ENCODE measurements around the gene KRTAP1-4.
"Not testable (repeated sequence)": the region's sequence is repeated elsewhere in the genome, so short reads cannot be mapped to it uniquely, and the experiment has no call there.

KRTAP1-4 gene

GRCh38 chr17:41061964-41062363 lies 32.0 kb upstream of the KRTAP1-4 start:
- Histone ChIP-seq H3K27ac (ENCODE audit: low read depth, low read length) (no peak overlapping the region), H3K9me3 (ENCODE audit: control insufficient read depth, insufficient read depth, low read length) (no peaks in the 10 kb centered on the region), H3K4me3 (ENCODE audit: low read length) (no peak overlapping the region), H3K9me2 (replicated peaks; ENCODE audit: control insufficient read depth, low read length) (no peaks in the 10 kb centered on the region), H3K27me3 (ENCODE audit: control insufficient read depth, low read length) (no peaks in the 10 kb centered on the region), H3K4me2 (ENCODE audit: low read length) (no peak overlapping the region), H4K20me1 (ENCODE audit: control insufficient read depth, insufficient read depth, low read depth, low read length) (no peaks in the 10 kb centered on the region), H3K4me1 (ENCODE audit: control insufficient read depth, low read length) (no peaks in the 10 kb centered on the region), H3F3A (ENCODE audit: control insufficient read depth, insufficient read depth) (no peaks in the 10 kb centered on the region), H3K36me3 (ENCODE audit: control insufficient read depth, low read length) (no peaks in the 10 kb centered on the region), H3K79me2 (ENCODE audit: control insufficient read depth, low read length) (no peaks in the 10 kb centered on the region)
- TF ChIP-seq CTCF (IDR thresholded peaks at IDR 0.05; ENCODE audit: low read depth, low read length, poor library complexity, severe bottlenecking): no peak
- no peak for TF ChIP-seq EZH2phosphoT487 (IDR thresholded peaks at IDR 0.05; ENCODE audit: borderline replicate concordance, low read length)

DNA sequence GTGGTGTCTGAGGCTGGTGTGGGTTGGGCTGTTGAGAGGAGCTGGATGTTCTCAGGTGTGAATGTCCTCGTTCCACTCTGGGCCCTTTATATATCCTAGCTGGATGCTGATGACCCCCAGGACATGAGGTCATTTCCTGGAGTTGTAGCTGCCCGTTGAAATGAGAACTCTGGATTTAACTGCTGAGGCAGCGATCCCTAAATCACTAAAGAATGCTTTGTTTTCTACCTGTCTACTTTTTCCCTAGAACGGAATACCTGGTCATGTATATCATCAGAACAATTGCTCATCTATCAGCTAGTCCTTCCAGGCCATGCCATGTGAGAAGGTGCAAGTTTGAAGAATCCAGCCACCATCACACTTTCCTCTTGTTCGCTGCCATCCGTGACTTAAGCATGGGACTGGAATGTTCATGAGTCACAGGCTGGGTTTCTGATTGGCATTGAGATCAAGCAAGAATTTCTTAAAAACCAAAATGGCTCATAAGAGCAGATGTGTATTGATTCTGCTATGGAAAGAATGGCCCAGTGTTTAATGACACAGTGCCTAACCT lies 30.1 kb upstream of the KRTAP1-4 start, which contains the start of gene KRTAP2-3:
TSS of gene KRTAP2-3 (minus strand) at position 63 of the 553 bp plus-strand sequence. CDS start 64 bp downstream, outside the sequence.
- H3K79me2 ChIP-seq (ENCODE audit: control insufficient read depth, low read length): no peaks in the 10 kb centered on the region
- no peaks in the 10 kb centered on the region for H3K9me3 ChIP-seq (ENCODE audit: control insufficient read depth, insufficient read depth, low read length)
- H3K4me1 ChIP-seq (ENCODE audit: control insufficient read depth, low read length): no peaks in the 10 kb centered on the region
- no peaks in the 10 kb centered on the region for H4K20me1 ChIP-seq (ENCODE audit: control insufficient read depth, insufficient read depth, low read depth, low read length)
- H3K36me3 ChIP-seq (ENCODE audit: control insufficient read depth, low read length): no peaks in the 10 kb centered on the region
- no peaks in the 10 kb centered on the region for H3K9me2 ChIP-seq (replicated peaks; ENCODE audit: control insufficient read depth, low read length)
- H3F3A ChIP-seq (ENCODE audit: control insufficient read depth, insufficient read depth): no peaks in the 10 kb centered on the region
- TF ChIP-seq CTCF (IDR thresholded peaks at IDR 0.05; ENCODE audit: low read depth, low read length, poor library complexity, severe bottlenecking) (no peak), EZH2phosphoT487 (IDR thresholded peaks at IDR 0.05; ENCODE audit: borderline replicate concordance, low read length) (no peak)
- no peak within 1 kb of the TSS for H3K27ac ChIP-seq (ENCODE audit: low read depth, low read length)
- H3K4me3 ChIP-seq (ENCODE audit: low read length): no peak within 1 kb of the TSS
- no peak within 1 kb of the TSS for H3K4me2 ChIP-seq (ENCODE audit: low read length)
- H3K27me3 ChIP-seq (ENCODE audit: control insufficient read depth, low read length): 0 out of 2 replicates have a peak, but pooled peaks cover 2% of the 10 kb centered on the region

GRCh38 chr17:41059276-41060051 lies 29.5 kb upstream of the KRTAP1-4 start:
- H3K4me1 ChIP-seq (ENCODE audit: control insufficient read depth, low read length); H3K9me3 ChIP-seq (ENCODE audit: control insufficient read depth, insufficient read depth, low read length); H3K9me2 ChIP-seq (replicated peaks; ENCODE audit: control insufficient read depth, low read length); H3K36me3 ChIP-seq (ENCODE audit: control insufficient read depth, low read length); H3K27ac ChIP-seq (ENCODE audit: low read depth, low read length); H4K20me1 ChIP-seq (ENCODE audit: control insufficient read depth, insufficient read depth, low read depth, low read length); H3K4me2 ChIP-seq (ENCODE audit: low read length); H3F3A ChIP-seq (ENCODE audit: control insufficient read depth, insufficient read depth); H3K4me3 ChIP-seq (ENCODE audit: low read length); H3K79me2 ChIP-seq (ENCODE audit: control insufficient read depth, low read length); H3K27me3 ChIP-seq (ENCODE audit: control insufficient read depth, low read length): not testable (repeated sequence)

DNA sequence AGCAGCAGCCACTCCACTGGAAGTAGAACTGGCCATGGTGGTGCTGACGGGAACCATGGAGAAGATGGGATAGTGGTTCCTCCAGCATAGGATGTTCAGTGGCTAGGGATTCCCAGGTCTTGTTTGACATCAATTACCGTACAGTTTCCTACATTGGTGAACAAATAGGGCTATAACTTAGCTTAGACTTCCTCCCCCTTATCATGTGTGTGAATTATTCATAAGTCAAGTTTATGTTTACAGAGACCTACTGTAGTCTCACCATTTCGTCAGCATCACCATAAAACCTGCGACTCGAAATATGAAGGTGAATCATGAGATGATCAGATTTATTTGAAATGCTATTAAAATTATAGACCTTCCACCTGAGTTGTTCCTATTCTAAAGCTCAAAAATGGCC lies 28.7 kb upstream of the KRTAP1-4 start:
- H3K4me1 ChIP-seq (ENCODE audit: control insufficient read depth, low read length): no peaks in the 10 kb centered on the region
- H4K20me1 ChIP-seq (ENCODE audit: control insufficient read depth, insufficient read depth, low read depth, low read length): no peaks in the 10 kb centered on the region
- no peaks in the 10 kb centered on the region for H3K79me2 ChIP-seq (ENCODE audit: control insufficient read depth, low read length)
- no peaks in the 10 kb centered on the region for H3F3A ChIP-seq (ENCODE audit: control insufficient read depth, insufficient read depth)
- H3K4me2 ChIP-seq (ENCODE audit: low read length): no peak overlapping the region
- TF ChIP-seq CTCF (IDR thresholded peaks at IDR 0.05; ENCODE audit: low read depth, low read length, poor library complexity, severe bottlenecking) (no peak), EZH2phosphoT487 (IDR thresholded peaks at IDR 0.05; ENCODE audit: borderline replicate concordance, low read length) (no peak)
- no peak overlapping the region for H3K4me3 ChIP-seq (ENCODE audit: low read length)
- H3K36me3 ChIP-seq (ENCODE audit: control insufficient read depth, low read length): no peaks in the 10 kb centered on the region
- H3K9me3 ChIP-seq (ENCODE audit: control insufficient read depth, insufficient read depth, low read length): no peaks in the 10 kb centered on the region
- no peaks in the 10 kb centered on the region for H3K9me2 ChIP-seq (replicated peaks; ENCODE audit: control insufficient read depth, low read length)
- H3K27ac ChIP-seq (ENCODE audit: low read depth, low read length): no peak overlapping the region
- 0 out of 2 replicates have a peak, but pooled peaks cover 2% of the 10 kb centered on the region for H3K27me3 ChIP-seq (ENCODE audit: control insufficient read depth, low read length)
